ENCODE results near the gene CMTR1.

DNA sequence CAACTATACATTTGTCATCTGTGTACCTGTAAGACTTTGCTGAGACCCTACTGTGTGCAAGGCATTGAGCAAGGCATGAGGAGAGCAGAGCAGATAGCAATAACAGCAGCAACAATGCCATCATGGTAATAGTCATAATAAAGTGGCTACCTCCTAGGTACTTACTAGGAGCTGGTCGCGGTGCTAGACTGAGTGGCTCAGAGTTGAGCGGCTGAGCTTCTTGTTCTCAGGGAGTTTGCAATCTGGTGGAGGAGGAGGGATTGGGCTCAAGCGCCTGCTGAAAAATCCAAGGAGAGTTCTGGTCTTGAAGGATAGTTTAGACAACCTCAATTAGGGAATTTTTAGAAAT lies 91.9 kb downstream of the CMTR1 start:
- TF ChIP-seq, protein P1, sequence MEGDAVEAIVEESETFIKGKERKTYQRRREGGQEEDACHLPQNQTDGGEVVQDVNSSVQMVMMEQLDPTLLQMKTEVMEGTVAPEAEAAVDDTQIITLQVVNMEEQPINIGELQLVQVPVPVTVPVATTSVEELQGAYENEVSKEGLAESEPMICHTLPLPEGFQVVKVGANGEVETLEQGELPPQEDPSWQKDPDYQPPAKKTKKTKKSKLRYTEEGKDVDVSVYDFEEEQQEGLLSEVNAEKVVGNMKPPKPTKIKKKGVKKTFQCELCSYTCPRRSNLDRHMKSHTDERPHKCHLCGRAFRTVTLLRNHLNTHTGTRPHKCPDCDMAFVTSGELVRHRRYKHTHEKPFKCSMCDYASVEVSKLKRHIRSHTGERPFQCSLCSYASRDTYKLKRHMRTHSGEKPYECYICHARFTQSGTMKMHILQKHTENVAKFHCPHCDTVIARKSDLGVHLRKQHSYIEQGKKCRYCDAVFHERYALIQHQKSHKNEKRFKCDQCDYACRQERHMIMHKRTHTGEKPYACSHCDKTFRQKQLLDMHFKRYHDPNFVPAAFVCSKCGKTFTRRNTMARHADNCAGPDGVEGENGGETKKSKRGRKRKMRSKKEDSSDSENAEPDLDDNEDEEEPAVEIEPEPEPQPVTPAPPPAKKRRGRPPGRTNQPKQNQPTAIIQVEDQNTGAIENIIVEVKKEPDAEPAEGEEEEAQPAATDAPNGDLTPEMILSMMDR (conservative IDR thresholded peaks at IDR 0.05 in 1 of 2, IDR thresholded peaks at IDR 0.05 in 1 of 2; ENCODE audit: extremely low read depth in 1 of 2, insufficient read depth in 1 of 2, low read depth in 1 of 2, low read length in 2 of 2) = no peak
- TF ChIP-seq EZH2 (IDR thresholded peaks at IDR 0.05; ENCODE audit: borderline replicate concordance, low read length) = no peak
